Loucy (cell line): ENCODE data around the gene SLC7A10.

Experiments used
- CTCF ChIP-seq: fragments of 200-600 bp; sonication (generic); conservative IDR thresholded peaks from 2 replicates; pipeline ENCODE4 v1.5.1; 2014; ENCODE audit warnings: mild to moderate bottlenecking, antibody characterized with exemption, low read length
- EZH2phosphoT487 ChIP-seq: fragments of 200-600 bp; IDR thresholded peaks from 2 replicates; pipeline ENCODE4 v1.6.1; 2018; ENCODE audit warnings: antibody characterized with exemption, mild to moderate bottlenecking, moderate library complexity, borderline replicate concordance

GRCh38 chr19:33186431-33187182, 39.0 kb downstream of the SLC7A10 start:
- no peak for TF ChIP-seq CTCF
- TF ChIP-seq EZH2phosphoT487, result no peak
